ENCODE results near the gene CCR2. TPM values are rescaled to one million over a fixed set of nuclear protein-coding genes. Genes with fewer than 3 reads are reported as not detected.

Gene CCR2
- polyA plus RNA-seq, 1 of the 3 experiments (the other 2 are of a cell fraction): not detected

- H3K79me2 ChIP-seq (ENCODE audit: insufficient read depth): no peaks in the 10 kb centered on the region
- H3K4me2 ChIP-seq: no peak overlapping the region
- no peaks in the 10 kb centered on the region for H3K36me3 ChIP-seq (replicated peaks in 1 of 2; ENCODE audit: control insufficient read depth in 1 of 2, insufficient read depth in 2 of 2, low read length in 1 of 2)
- CTCF ChIA-PET: interaction anchor here (2.3 kb wide), 1 partner anchor 12 kb away, joined by 8 read pairs; no protein-coding TSS in a partner anchor
- WGBS (ENCODE audit: low lambda C conversion rate): 3% methylated on average over 5 of the region's 5 CpGs
- no peaks in the 10 kb centered on the region for H3K9me3 ChIP-seq
- POLR2A ChIA-PET: no interaction called here
- TF ChIP-seq CHD2 (IDR thresholded peaks at IDR 0.05; ENCODE audit: low read length, partially characterized antibody): no peak
- no peak for TF ChIP-seq JUND (IDR thresholded peaks at IDR 0.05)
- no peak for TF ChIP-seq GABPA (IDR thresholded peaks at IDR 0.05; ENCODE audit: low read depth)
- no peak for TF ChIP-seq GATA2 (CRISPR knock-in tag; IDR thresholded peaks at IDR 0.05)
- TF ChIP-seq, protein P1, sequence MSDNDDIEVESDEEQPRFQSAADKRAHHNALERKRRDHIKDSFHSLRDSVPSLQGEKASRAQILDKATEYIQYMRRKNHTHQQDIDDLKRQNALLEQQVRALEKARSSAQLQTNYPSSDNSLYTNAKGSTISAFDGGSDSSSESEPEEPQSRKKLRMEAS (IDR thresholded peaks at IDR 0.05; ENCODE audit: low read depth): no peak
- TF ChIP-seq FOSL2 (IDR thresholded peaks at IDR 0.05; ENCODE audit: borderline replicate concordance, low read depth): no peak
- no peak overlapping the region for H3K27ac ChIP-seq (ENCODE audit: low read depth in 2 of 2, low read length in 1 of 2)
- no peak for DNase-seq
- no peaks in the 10 kb centered on the region for H4K20me1 ChIP-seq (ENCODE audit: insufficient read depth)
- H2AFZ ChIP-seq (ENCODE audit: low read depth): no peak overlapping the region
- H3K27me3 ChIP-seq (ENCODE audit: insufficient read depth): peaks cover 17% of the 10 kb centered on the region; the same call in 1 of the 2 replicates
- H3K4me1 ChIP-seq (ENCODE audit: control insufficient read depth in 1 of 2, insufficient read depth in 2 of 2, low read depth in 1 of 2, low read length in 1 of 2): no peaks in the 10 kb centered on the region; a peak in 1 of 4 replicates
- H3K4me3 ChIP-seq (ENCODE audit: low read depth in 2 of 2, low read length in 1 of 2): no peak overlapping the region
- H3F3A ChIP-seq (replicated peaks; ENCODE audit: insufficient read depth): no peaks in the 10 kb centered on the region
- H3K9me2 ChIP-seq: no peaks in the 10 kb centered on the region
- H3K9ac ChIP-seq: no peak overlapping the region
Measured at GRCh38 chr3:46365737-46366524, 12.0 kb downstream of the CCR2 start.

DNA sequence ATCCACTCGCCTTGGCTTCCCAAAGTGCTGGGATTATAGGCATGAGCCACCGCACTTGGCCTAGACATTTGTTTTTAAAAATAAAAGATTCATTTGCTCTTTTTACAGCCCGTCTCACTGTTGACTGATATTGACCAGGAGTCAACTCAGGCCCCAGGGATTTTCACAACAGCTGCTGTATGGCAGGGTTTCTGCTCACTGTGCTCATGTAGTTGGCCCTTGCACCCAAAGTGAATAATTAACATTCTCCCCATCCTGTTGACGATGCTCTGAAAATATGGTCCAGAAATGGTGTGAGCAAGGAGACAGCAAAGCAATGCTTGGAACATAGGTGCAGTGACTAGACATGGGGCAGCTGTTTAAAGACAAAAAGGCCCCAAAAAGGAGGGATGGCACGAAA lies 13.9 kb downstream of the CCR2 start:
- no peak overlapping the region for H3K4me2 ChIP-seq
- H3K79me2 ChIP-seq (ENCODE audit: insufficient read depth): no peaks in the 10 kb centered on the region
- no peaks in the 10 kb centered on the region for H4K20me1 ChIP-seq (ENCODE audit: insufficient read depth)
- ChIA-PET CTCF (interaction anchor here (2.9 kb wide), 1 partner anchor 10 kb away, joined by 14 read pairs; no protein-coding TSS in a partner anchor), POLR2A (no interaction called here)
- no peak overlapping the region for H3K4me3 ChIP-seq (ENCODE audit: low read depth in 2 of 2, low read length in 1 of 2)
- H3K9ac ChIP-seq: no peak overlapping the region
- no peaks in the 10 kb centered on the region for H3K4me1 ChIP-seq (ENCODE audit: control insufficient read depth in 1 of 2, insufficient read depth in 2 of 2, low read depth in 1 of 2, low read length in 1 of 2)
- H3K9me3 ChIP-seq: no peaks in the 10 kb centered on the region
- no peak overlapping the region for H2AFZ ChIP-seq (ENCODE audit: low read depth)
- DNase-seq: no peak
- H3K27me3 ChIP-seq (ENCODE audit: insufficient read depth): peaks cover 20% of the 10 kb centered on the region; the same call in 1 of the 2 replicates
- H3K27ac ChIP-seq (ENCODE audit: low read depth in 2 of 2, low read length in 1 of 2): no peak overlapping the region
- no peaks in the 10 kb centered on the region for H3K9me2 ChIP-seq
- H3K36me3 ChIP-seq (replicated peaks in 1 of 2; ENCODE audit: control insufficient read depth in 1 of 2, insufficient read depth in 2 of 2, low read length in 1 of 2): no peaks in the 10 kb centered on the region
- 0% methylated on average over 3 of the region's 5 CpGs for WGBS (ENCODE audit: low lambda C conversion rate)
- peaks cover 3% of the 10 kb centered on the region for H3F3A ChIP-seq (replicated peaks; ENCODE audit: insufficient read depth)
- TF ChIP-seq GABPA (IDR thresholded peaks at IDR 0.05; ENCODE audit: low read depth) (no peak), EZH2phosphoT487 (IDR thresholded peaks at IDR 0.05; ENCODE audit: borderline replicate concordance, low read depth) (no peak), REST (IDR thresholded peaks at IDR 0.05; ENCODE audit: low read depth, low read length) (no peak), FOSL2 (IDR thresholded peaks at IDR 0.05; ENCODE audit: borderline replicate concordance, low read depth) (no peak), TEAD4 (IDR thresholded peaks at IDR 0.05; ENCODE audit: borderline replicate concordance, insufficient read depth) (no peak), TAF1 (IDR thresholded peaks at IDR 0.05; ENCODE audit: borderline replicate concordance, low read depth, low read length) (no peak), SIN3A (IDR thresholded peaks at IDR 0.05; ENCODE audit: borderline replicate concordance, low read depth, low read length) (no peak), RAD21 (IDR thresholded peaks at IDR 0.05; ENCODE audit: low read length) (no peak), FOXM1 (IDR thresholded peaks at IDR 0.05; ENCODE audit: low read depth) (no peak), GATA2 (CRISPR knock-in tag; IDR thresholded peaks at IDR 0.05) (no peak), USF2 (IDR thresholded peaks at IDR 0.05; ENCODE audit: borderline replicate concordance, low read depth, low read length) (no peak), MEF2A (IDR thresholded peaks at IDR 0.05; ENCODE audit: borderline replicate concordance, low read depth) (no peak), ZBTB33 (IDR thresholded peaks at IDR 0.05; ENCODE audit: borderline replicate concordance, low read depth) (no peak), RCOR1 (IDR thresholded peaks at IDR 0.05; ENCODE audit: low read length) (no peak)
- TF ChIP-seq, protein P2, sequence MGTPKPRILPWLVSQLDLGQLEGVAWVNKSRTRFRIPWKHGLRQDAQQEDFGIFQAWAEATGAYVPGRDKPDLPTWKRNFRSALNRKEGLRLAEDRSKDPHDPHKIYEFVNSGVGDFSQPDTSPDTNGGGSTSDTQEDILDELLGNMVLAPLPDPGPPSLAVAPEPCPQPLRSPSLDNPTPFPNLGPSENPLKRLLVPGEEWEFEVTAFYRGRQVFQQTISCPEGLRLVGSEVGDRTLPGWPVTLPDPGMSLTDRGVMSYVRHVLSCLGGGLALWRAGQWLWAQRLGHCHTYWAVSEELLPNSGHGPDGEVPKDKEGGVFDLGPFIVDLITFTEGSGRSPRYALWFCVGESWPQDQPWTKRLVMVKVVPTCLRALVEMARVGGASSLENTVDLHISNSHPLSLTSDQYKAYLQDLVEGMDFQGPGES (IDR thresholded peaks at IDR 0.05; ENCODE audit: low read depth, low read length): no peak
